T-helper 2 cell (primary cell): ENCODE measurements around the gene FSIP1.

ENCODE experiments used
- DNase-seq, 5 experiments: peaks; one replicate each; pipeline versions ENCODE4 v3.0.0 to v3.0.0-alpha.2; 2012 to 2022

The FSIP1 gene

DNA sequence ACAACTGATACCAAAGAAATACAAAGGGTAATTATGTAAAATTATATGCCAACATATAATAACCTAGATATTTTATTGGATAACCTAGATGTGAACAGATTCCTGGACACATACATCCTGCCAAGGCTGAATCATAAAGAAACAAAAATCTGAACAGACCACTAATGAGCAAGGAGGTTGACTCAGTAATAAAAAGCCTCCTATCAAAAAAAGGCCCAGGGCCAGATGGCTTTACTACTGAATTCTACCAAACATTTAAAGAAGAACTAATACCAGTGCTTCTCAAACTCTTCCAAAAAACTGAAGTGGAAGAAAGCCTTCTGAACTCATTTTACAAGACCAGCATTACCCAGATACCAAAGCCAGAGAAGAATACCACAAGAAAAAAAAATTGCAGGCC, 169.4 kb downstream of the FSIP1 start:
- DNase-seq, result no peak

DNA sequence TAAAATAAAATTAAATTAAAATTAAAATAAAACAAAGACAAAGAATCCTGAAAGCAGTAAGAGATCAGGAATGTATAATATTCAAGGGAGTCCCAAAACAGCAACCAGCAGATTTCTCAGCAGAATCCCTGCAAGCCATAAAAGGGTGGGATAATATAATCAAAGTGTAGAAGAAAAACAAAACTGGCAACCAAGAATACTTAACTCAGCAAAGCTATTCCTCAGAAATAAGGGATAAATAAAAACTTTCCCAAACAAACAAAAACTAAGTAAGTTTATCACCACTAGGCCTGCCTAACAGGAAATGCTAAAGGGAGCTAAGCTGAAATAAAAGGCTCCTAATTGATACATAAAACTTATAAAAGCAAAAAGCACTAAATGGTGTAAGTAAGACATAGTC, 172.0 kb downstream of the FSIP1 start:
- DNase-seq, result no peak

DNA sequence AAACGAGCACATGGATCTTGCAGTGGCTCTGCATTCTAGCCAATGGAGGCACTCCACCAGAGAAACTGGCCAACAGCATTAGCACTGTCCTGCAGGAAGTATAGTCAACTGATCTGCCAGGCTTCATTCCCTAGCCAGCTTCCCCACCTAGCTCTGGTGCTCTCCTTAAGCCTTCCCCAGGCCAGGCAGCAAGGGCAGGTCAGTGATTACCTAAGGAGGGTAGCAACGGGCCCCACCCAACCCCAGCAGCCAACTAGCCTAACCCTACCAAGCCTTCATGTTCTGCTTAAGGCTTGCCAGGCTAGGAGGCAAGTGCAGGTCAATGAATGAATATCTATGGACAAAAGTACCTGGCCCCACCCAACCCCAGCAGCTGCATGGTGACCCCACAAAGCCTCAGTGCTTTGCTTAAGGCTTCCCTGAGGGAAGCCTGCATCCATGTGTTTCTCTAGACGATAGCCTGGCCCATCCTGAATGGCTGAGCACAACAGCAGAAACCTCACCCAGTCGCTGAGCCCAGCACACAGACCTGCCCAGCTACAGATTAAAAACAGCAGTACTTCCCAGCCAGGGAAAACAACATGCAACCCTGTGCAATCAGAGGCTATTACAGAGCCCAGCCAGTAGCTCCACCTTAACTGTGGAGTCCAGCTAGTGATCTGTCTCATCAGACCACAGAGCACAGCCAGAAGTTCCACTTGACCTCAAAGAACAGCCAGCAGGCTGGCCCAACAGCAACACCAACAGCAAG, 173.3 kb downstream of the FSIP1 start:
- DNase-seq, result no peak

DNA sequence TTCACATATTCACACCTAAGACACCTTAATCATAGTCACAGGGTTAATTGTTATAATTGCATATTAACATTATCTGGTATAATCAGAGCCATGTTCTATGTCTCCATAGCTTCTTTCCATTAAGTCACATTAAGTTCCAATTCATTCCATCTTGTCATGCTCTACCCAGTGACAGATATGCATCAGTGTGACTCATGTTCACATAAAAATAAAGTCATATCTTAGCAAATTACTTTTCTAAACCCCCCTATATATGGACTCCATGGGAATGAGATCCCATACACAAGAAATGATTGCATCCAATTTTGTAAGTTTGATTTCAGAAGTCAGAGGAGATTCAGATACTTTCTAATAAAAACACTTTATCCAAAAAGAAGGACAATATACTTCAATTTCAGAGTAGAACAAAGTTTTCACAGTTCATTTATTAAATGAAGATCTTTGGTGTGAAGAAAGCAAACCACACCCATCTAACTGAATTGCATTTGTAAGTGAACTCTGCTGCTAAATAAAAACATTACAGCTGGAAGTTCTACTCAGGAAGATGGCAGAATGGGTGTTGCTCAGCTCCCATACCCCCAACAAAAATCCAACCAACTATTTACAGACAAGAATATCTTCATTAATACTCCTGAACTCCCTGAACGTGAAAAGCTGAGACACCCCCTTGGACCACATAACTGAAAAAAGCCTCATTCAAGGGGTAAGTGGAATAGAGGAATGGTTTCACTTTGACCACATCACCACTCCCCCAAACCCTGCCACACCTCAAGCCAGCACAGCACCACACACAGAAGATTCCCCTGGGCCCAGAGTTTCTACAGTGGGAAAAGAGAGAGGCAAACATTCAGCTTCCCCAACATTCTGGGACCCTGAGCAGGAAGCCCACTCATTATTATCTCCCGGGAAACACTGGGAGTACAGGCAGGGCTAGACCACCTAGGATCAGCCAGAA, 174.2 kb downstream of the FSIP1 start:
- DNase-seq, result no peak

DNA sequence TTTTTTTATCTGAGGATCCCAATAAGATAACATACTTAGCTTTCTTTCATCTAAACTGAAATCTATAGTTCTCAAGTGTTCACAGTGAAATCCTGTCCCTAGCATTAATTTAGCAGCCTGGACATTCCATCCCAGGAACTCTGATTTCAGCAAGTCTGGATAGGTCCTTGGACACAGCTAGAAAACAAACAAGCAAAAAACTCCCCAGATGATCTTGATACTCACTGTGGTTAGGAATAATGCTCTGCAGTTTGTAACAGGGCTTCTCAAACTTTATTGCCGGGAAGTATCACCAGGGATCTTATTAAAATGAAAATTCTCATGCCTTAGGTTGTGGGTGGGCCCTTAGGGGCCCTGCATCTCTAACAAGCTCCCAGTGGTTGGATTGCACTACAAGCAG, 177.5 kb downstream of the FSIP1 start:
- no peak for DNase-seq

DNA sequence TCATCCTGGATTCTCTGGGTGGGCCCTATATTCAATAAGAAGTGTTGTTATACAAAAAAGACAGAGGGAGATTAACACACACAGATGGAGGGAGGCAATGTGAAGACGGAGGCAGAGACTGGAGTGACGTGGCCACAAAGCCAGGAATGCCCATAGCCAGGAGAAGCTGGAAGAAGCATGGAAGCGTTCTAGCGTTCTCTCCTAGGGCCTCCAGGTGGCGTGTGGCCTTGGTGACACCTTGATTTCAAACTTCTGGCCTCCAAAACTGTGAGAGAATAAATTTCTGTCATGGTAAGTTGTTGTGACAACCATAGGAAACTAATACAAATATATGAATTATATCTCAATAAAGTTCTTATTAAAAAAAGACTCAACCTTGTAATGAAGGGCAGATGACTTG, 180.5 kb downstream of the FSIP1 start:
- no peak for DNase-seq

DNA sequence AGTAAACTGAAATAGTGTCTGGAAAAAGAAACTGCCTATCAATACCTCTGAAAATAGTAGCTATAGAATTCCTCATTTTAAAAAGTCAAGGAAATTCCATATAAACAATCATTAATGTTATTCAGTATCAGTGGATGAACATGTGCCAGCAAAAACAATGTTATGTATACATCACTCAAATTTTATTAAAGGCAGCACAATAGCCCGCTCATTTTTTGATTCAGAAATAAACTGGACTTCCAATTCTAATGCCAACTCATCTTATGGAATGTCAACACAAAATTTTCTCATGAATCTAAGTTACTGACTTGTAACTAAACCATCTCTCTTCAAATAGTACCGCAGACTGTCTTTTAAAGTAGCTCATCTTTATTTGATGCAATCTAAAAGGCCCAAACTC, 182.8 kb downstream of the FSIP1 start:
- no peak for DNase-seq

DNA sequence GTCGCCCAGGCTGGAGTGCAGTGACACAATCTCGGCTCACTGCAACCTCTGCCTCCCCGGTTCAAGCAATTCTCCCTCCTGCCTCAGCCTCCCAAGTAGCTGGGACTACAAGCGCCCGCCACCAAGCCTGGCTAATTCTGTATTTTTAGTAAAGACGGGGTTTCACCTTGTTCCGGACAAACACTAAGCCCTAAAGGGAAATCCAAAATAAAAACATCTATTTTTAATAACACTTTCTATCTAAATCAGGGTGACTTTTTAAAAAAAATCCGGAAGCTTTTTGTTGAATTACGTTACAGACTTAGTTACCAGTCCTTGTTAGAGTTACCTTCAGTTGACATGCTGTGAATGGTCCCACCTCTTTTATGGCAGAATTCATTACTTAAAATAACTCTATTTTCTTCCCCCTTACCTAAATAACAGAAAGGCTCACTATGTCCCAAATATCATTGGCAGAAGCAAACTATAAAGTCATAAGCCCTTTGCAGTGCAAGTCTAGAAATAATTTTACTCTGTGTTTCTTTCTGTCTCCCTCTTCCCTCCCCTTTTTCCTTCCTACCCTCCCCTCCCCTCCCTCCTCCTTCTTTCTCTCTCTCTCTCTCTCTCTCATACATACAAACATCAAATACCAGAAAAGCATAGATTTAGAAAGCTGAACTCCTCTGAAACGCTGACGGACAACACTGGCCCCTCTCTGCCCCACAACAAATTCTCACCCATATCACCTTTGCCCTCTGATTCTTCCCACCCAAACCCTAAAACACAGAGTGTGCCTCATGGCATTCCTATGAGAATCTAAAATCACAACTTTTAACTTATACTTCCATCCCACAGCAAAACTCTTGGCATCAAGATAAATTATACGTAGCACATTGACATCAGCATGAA, 183.4 kb downstream of the FSIP1 start:
- DNase-seq, result no peak

DNA sequence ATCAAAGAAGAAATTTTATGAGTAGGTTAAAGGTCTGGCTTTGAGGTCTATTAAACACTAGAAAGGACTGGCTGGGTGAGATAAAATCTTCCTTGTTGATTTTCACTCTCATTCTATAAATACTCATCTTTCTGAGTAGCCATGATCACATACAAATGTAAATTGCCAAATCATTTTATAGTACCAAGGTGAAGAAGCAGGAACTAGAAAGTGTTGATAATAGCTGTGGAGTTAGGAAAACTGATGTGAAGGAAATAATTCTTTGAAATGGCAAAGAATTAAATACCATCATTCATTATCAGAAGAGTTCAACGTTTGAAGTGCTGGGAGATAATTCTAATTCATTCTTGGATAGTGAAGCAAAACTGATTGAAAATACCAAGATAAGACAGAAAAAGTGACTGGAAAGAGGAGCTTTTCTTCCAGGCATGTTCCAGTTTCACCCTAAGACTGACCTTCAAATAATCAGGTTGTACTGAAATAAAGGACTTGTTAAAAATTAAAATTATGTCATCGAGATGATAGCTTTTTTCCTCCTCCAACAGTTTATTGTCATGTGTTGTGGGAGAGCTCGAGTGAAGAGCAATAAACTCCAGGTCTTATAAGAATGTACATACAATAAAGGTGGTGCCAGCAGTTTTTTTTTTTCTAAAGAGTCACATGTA, 184.3 kb downstream of the FSIP1 start:
- DNase-seq, result no peak

DNA sequence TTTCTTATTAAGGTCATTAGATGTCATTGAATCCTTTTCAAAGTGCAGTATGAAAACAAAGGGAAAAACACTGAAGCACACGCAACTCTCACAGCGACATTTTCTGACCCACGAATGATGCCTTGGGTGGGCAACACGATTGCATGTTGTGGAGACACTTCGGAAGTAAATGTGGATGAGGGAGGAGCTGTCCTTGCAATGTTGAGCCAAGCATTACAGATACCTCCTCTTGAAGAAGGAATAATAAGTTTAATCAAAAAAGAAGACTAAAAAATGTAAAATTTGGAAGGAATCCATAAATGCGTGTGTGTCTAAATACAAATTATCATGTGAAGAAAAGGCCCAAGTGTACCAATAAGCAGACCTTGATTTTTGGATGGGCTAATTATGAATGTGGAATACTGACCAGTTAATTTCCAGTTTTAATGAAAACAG, 184.9 kb downstream of the FSIP1 start:
- DNase-seq, result no peak

DNA sequence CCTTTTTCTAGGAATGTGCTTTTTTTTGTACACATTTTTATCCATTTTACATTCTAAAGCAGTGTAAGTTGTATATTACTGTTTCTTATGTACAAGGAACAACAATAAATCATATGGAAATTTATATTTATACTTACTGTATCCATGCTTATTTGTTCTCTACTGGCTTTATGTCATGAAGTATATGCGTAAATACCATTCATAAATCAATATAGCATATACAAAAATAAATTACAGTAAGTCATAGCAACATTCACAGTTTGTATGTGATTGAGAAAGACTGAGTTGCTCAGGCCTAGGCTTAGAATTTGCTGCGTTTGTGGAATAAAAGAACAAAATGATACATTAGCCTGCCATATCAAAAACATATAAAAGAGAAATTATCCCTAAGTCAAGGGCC, 185.3 kb downstream of the FSIP1 start:
- DNase-seq, result no peak

DNA sequence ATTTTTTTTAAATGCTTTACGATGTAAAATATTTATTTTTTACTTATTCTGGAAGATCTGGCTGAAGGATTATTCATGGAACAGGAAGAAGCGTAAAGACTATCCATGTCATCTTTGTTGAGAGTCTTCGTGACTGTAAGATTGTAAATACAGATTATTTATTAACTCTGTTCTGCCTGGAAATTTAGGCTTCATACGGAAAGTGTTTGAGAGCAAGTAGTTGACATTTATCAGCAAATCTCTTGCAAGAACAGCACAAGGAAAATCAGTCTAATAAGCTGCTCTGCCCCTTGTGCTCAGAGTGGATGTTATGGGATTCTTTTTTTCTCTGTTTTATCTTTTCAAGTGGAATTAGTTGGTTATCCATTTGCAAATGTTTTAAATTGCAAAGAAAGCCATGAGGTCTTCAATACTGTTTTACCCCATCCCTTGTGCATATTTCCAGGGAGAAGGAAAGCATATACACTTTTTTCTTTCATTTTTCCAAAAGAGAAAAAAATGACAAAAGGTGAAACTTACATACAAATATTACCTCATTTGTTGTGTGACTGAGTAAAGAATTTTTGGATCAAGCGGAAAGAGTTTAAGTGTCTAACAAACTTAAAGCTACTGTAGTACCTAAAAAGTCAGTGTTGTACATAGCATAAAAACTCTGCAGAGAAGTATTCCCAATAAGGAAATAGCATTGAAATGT, 186.1 kb downstream of the FSIP1 start:
- DNase-seq, result no peak

DNA sequence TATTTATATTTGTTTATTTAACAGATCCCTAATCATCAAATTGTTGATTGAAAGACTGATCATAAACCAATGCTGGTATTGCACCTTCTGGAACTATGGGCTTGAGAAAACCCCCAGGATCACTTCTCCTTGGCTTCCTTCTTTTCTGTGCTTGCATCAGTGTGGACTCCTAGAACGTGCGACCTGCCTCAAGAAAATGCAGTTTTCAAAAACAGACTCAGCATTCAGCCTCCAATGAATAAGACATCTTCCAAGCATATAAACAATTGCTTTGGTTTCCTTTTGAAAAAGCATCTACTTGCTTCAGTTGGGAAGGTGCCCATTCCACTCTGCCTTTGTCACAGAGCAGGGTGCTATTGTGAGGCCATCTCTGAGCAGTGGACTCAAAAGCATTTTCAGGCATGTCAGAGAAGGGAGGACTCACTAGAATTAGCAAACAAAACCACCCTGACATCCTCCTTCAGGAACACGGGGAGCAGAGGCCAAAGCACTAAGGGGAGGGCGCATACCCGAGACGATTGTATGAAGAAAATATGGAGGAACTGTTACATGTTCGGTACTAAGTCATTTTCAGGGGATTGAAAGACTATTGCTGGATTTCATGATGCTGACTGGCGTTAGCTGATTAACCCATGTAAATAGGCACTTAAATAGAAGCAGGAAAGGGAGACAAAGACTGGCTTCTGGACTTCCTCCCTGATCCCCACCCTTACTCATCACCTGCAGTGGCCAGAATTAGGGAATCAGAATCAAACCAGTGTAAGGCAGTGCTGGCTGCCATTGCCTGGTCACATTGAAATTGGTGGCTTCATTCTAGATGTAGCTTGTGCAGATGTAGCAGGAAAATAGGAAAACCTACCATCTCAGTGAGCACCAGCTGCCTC, 187.1 kb downstream of the FSIP1 start:
- DNase-seq, result no peak

DNA sequence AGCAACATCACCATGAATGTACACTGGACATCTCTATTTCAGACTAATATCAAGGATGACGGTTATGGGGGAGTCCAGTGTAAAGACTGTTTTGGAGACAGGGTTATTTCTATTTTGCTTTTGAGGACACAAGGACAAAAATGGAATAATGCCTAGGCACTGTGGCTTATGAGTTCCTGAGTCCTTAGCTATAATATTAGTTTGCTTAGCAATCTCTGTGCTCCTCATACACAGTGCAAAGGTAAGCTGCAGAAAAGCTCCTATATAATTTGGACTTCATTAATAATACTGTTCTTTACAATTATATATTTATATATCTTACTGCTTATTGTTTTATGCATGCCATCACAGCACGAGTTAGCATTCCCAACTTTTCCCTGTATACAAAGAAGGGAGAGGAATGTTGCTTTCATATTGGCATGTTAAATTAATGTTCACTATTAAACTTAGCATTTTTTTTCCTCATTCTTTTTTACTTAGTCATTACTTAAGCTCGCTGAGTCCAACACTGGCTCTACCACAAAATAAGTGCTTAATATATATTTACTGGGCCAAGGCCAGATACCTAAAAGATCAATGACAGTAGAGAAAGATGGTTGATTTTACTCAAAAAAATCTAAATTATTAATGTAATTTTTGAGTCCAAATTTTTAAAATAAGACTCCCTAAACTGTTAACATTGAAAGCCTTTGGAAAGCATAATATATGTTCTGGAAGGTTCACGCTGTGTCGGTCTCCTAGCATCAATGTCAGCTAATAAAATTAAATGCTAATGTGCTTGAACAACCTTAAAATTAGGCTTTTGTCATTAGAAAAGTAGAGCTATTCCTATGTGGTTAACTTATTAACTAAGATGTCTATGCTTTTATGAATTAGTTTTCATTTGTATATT, 187.9 kb downstream of the FSIP1 start:
- DNase-seq, result no peak

DNA sequence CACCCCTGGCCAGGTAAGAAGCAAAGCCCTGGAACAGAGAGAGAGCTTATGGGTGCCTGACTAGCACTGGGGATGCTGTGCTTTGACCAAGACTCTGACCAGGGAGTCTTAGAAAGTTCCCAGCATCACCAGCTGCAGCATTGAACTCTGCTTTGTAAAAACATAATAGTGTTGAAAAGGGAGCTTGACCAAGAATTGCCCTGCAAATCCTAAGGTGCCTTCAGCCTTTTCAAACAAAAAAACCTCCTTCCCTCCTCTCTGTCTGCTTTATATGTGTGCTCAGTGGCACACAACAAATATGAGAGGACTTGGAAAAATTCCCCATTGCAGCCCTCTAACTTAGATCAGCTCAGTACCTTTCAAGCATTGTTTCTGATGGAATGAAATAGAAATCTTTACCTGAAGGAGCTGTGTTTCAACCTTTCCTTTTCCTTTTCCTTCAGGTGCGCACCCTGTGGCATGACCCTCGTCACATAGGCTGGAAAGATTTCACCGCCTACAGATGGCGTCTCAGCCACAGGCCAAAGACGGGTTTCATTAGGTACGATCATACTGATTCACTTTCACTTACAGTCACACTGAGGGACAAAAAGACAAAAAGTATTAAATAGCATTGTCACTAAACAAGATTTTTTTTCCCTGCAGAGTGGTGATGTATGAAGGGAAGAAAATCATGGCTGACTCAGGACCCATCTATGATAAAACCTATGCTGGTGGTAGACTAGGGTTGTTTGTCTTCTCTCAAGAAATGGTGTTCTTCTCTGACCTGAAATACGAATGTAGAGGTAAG, 188.8 kb downstream of the FSIP1 start:
- DNase-seq, result peak in 2 of 5 experiments; percentile 28 to 39

DNA sequence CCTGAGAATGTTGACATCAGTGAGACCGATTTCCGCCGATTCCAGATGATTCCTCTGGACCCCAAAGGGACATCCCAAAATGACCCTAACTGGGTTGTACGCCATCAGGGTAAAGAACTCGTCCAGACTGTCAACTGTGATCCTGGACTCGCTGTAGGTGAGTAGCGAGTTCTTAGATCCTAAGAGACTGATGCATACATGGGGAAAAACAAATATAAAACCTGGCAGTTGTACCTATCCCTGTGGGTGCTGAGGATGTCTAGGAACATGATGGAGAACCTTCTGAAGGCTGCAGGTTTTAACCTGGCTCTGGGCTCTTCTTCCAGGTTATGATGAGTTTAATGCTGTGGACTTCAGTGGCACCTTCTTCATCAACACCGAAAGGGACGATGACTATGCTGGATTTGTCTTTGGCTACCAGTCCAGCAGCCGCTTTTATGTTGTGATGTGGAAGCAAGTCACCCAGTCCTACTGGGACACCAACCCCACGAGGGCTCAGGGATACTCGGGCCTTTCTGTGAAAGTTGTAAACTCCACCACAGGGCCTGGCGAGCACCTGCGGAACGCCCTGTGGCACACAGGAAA, 189.5 kb downstream of the FSIP1 start:
- DNase-seq, result no peak

DNA sequence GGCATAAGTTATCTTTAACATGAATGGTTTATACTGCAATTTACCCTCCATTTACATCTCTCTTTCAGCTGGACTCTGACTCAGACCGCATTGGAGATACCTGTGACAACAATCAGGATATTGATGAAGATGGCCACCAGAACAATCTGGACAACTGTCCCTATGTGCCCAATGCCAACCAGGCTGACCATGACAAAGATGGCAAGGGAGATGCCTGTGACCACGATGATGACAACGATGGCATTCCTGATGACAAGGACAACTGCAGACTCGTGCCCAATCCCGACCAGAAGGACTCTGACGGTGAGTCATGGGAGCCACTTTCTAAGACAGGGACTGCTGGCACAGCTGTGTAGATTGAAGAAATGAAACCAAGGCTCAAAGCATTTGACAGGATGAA, 190.1 kb downstream of the FSIP1 start:
- no peak for DNase-seq

DNA sequence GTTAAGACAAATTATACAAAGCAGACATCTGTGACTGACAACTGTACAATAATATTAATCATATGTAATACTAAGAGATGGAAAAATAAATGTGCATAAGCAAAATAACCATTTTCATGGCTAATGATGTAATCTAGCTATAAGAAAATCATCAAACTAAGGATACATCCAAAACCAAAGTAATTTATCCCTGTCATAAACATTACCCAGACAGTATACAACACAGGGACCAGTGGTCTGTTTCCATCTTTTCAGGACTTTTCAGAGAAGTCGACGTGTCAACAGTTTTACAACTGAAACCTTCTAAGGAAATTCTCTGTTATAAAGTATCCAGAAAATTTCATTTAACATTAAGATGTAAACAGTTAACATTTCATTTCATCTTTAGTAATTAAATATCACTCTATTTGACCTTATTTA, 190.7 kb downstream of the FSIP1 start:
- DNase-seq, result no peak
